Measurements from ENCODE around the gene UQCR10. TPM values are rescaled to one million over a fixed set of nuclear protein-coding genes. Genes with fewer than 3 reads are reported as not detected.

The UQCR10 gene
- total RNA-seq, 1 donor from 2014 or later: 48.7 TPM

GRCh38 chr22:29766632-29767170, 468 bp upstream of the UQCR10 start, which contains the start of gene ZMAT5:
ZMAT5 (minus strand) TSS chr22:29767007; CDS start chr22:29748544, 18,463 bp downstream.
- Mint-ChIP-seq H3K27me3 (ENCODE audit: insufficient read depth, low read depth) (peaks cover 8% of the 10 kb centered on the region), H3K9me3 (no peaks in the 10 kb centered on the region), H3K4me1 (peaks cover 25% of the 10 kb centered on the region), H3K4me3 (peak within 1 kb of the TSS; percentile 100), H3K36me3 (peaks cover 11% of the 10 kb centered on the region), H3K27ac (peak within 1 kb of the TSS; percentile 99)
- Histone ChIP-seq H3K36me3 (no peaks in the 10 kb centered on the region), H3F3A (ENCODE audit: low read depth) (peaks cover 11% of the 10 kb centered on the region), H3K27ac (peak within 1 kb of the TSS; percentile 92), H3K9me3 (ENCODE audit: low read depth) (no peaks in the 10 kb centered on the region), H3K27me3 (no peaks in the 10 kb centered on the region), H3K79me2 (ENCODE audit: low read depth) (peaks cover 31% of the 10 kb centered on the region), H4K20me1 (ENCODE audit: low read depth) (peaks cover 4% of the 10 kb centered on the region), H3K9ac (peak within 1 kb of the TSS; percentile 85), H3K4me1 (peaks cover 6% of the 10 kb centered on the region), H3K4me3 (peak within 1 kb of the TSS; percentile 76), H2AFZ (replicated peaks) (peak within 1 kb of the TSS; percentile 100), H3K4me2 (peak within 1 kb of the TSS; percentile 85)
- DNase-seq (ENCODE audit: low spot score): peak; percentile 99
- TF ChIP-seq EZH2phosphoT487 (IDR thresholded peaks at IDR 0.05) (no peak), CTCF (IDR thresholded peaks at IDR 0.05) (no peak), EZH2 (IDR thresholded peaks at IDR 0.05) (no peak)

- Mint-ChIP-seq H3K27ac (no peak overlapping the region), H3K4me3 (peak overlapping the region; percentile 100), H3K4me1 (peaks cover 25% of the 10 kb centered on the region), H3K27me3 (ENCODE audit: insufficient read depth, low read depth) (peaks cover 9% of the 10 kb centered on the region), H3K36me3 (peaks cover 11% of the 10 kb centered on the region), H3K9me3 (no peaks in the 10 kb centered on the region)
- Histone ChIP-seq H3K36me3 (no peaks in the 10 kb centered on the region), H3K4me3 (peak overlapping the region; percentile 76), H3K27me3 (no peaks in the 10 kb centered on the region), H3K9me3 (ENCODE audit: low read depth) (no peaks in the 10 kb centered on the region), H3K4me2 (peak overlapping the region; percentile 85), H3K9ac (peak overlapping the region; percentile 85), H3K27ac (no peak overlapping the region), H3K79me2 (ENCODE audit: low read depth) (peaks cover 31% of the 10 kb centered on the region), H4K20me1 (ENCODE audit: low read depth) (peaks cover 4% of the 10 kb centered on the region), H2AFZ (replicated peaks) (no peak overlapping the region), H3K4me1 (peaks cover 6% of the 10 kb centered on the region), H3F3A (ENCODE audit: low read depth) (peaks cover 12% of the 10 kb centered on the region)
- TF ChIP-seq EZH2phosphoT487 (IDR thresholded peaks at IDR 0.05) (no peak), CTCF (IDR thresholded peaks at IDR 0.05) (no peak), EZH2 (IDR thresholded peaks at IDR 0.05) (no peak)
- DNase-seq (ENCODE audit: low spot score): no peak
Observed at GRCh38 chr22:29768052-29768693, 1.0 kb downstream of the UQCR10 start.

- peaks cover 11% of the 10 kb centered on the region for H3K36me3 Mint-ChIP-seq
- Histone ChIP-seq H3K27ac (no peak overlapping the region), H3K9me3 (ENCODE audit: low read depth) (no peaks in the 10 kb centered on the region), H3K4me3 (no peak overlapping the region), H3K4me2 (no peak overlapping the region), H3K4me1 (peaks cover 6% of the 10 kb centered on the region), H3F3A (ENCODE audit: low read depth) (peaks cover 15% of the 10 kb centered on the region), H3K27me3 (no peaks in the 10 kb centered on the region), H3K9ac (no peak overlapping the region), H3K36me3 (no peaks in the 10 kb centered on the region), H4K20me1 (ENCODE audit: low read depth) (peaks cover 4% of the 10 kb centered on the region), H3K79me2 (ENCODE audit: low read depth) (peaks cover 31% of the 10 kb centered on the region), H2AFZ (replicated peaks) (no peak overlapping the region)
- H3K4me3 Mint-ChIP-seq: peak overlapping the region; percentile 25
- H3K27ac Mint-ChIP-seq: no peak overlapping the region
- TF ChIP-seq EZH2 (IDR thresholded peaks at IDR 0.05): no peak
- TF ChIP-seq EZH2phosphoT487 (IDR thresholded peaks at IDR 0.05): no peak
- no peaks in the 10 kb centered on the region for H3K9me3 Mint-ChIP-seq
- H3K27me3 Mint-ChIP-seq (ENCODE audit: insufficient read depth, low read depth): peaks cover 9% of the 10 kb centered on the region
- no peak for DNase-seq (ENCODE audit: low spot score)
- H3K4me1 Mint-ChIP-seq: peaks cover 25% of the 10 kb centered on the region
Observed at GRCh38 chr22:29769723-29770321, 2.7 kb downstream of the UQCR10 start.

Data from neural progenitor cell (in vitro differentiated cells).